ENCODE measurements around the gene TBC1D9B.
"Not testable (repeated sequence)": the region's sequence is repeated elsewhere in the genome, so short reads cannot be mapped to it uniquely, and the experiment has no call there.

Gene TBC1D9B

GRCh38 chr5:179883163-179883562, 24.5 kb downstream of the TBC1D9B start:
- DNase-seq, result no peak

- no peak for DNase-seq
Observed at GRCh38 chr5:179882338-179882737, 25.4 kb downstream of the TBC1D9B start.

- DNase-seq, result no peak
Observed at GRCh38 chr5:179880848-179881590, 26.7 kb downstream of the TBC1D9B start.

- DNase-seq, result no peak
Observed at GRCh38 chr5:179880066-179880650, 27.5 kb downstream of the TBC1D9B start.

- no peak for DNase-seq
Observed at GRCh38 chr5:179879690-179880010, 28.0 kb downstream of the TBC1D9B start.

- no peak for DNase-seq
Observed at GRCh38 chr5:179879003-179879689, 28.6 kb downstream of the TBC1D9B start.

GRCh38 chr5:179878222-179879002, 29.3 kb downstream of the TBC1D9B start:
- no peak for DNase-seq

- DNase-seq, result no peak
Observed at GRCh38 chr5:179876610-179876952, 31.1 kb downstream of the TBC1D9B start.

GRCh38 chr5:179875741-179876609, 31.7 kb downstream of the TBC1D9B start:
- DNase-seq, result no peak

- DNase-seq, result no peak
Observed at GRCh38 chr5:179874536-179875292, 33.0 kb downstream of the TBC1D9B start.

- no peak for DNase-seq
Observed at GRCh38 chr5:179874136-179874535, 33.6 kb downstream of the TBC1D9B start.

- no peak for DNase-seq
Observed at GRCh38 chr5:179873588-179874110, 34.0 kb downstream of the TBC1D9B start.

- no peak for DNase-seq
Observed at GRCh38 chr5:179872828-179873575, 34.7 kb downstream of the TBC1D9B start.

GRCh38 chr5:179872055-179872827, 35.5 kb downstream of the TBC1D9B start:
- DNase-seq, result no peak

GRCh38 chr5:179871533-179871932, 36.2 kb downstream of the TBC1D9B start:
- DNase-seq, result not testable (repeated sequence)

- no peak for DNase-seq
Observed at GRCh38 chr5:179870952-179871351, 36.7 kb downstream of the TBC1D9B start.

- DNase-seq, result peak; percentile 2
Observed at GRCh38 chr5:179870403-179870903, 37.2 kb downstream of the TBC1D9B start.

- no peak for DNase-seq
Observed at GRCh38 chr5:179869641-179870402, 37.9 kb downstream of the TBC1D9B start.

GRCh38 chr5:179869101-179869500, 38.6 kb downstream of the TBC1D9B start:
- DNase-seq, result no peak

Measured in NCI-H446 treated with DMSO at 0.1 percent for 48 hours (cell line).